B cell (primary cell): ENCODE measurements around the gene GPR62. TPM values are rescaled to one million over a fixed set of nuclear protein-coding genes. Genes with fewer than 3 reads are reported as not detected.

Experiments used
- ATAC-seq: fragments of 200-7000 bp; cut with Tn5 transposase; one replicate; pipeline ENCODE4 v1.10.0; 2021; ENCODE audit warnings: low read depth, mild to moderate bottlenecking, moderate number of reproducible peaks, moderate library complexity
- CTCF ChIA-PET: fragments of 350-600 bp; sonication (Branson Sonifier 250); formaldehyde crosslinking; loops from one replicate; lab custom pipeline; 2021; ENCODE audit warnings: antibody characterized with exemption, inconsistent platforms; lab: Charles Lee
- POLR2A ChIA-PET: fragments of 350-600 bp; sonication (Branson Sonifier 250); formaldehyde crosslinking; loops from one replicate; lab custom pipeline; 2021; ENCODE audit warnings: antibody characterized with exemption; lab: Charles Lee
- DNase-seq: peaks from one replicate; pipeline ENCODE4 v3.0.0; 2013
- H2AFZ ChIP-seq: 2 replicates; pipeline ENCODE4 v1.6.1; 2012; ENCODE audit warnings: mild to moderate bottlenecking, low read depth, low read length; ENCODE audit not compliant: insufficient read depth, poor library complexity, severe bottlenecking
- H3K27ac ChIP-seq, 2 donors: 1 replicate in 1 of 2; 2 replicates in 1 of 2; pipeline ENCODE4 v1.5.1; 2012 to 2013; ENCODE audit warnings: low read length in 2 of 2, mild to moderate bottlenecking in 2 of 2, moderate library complexity in 1 of 2
- H3K27me3 ChIP-seq, 4 experiments: fragments of 200-600 bp in 1 of 4; sonication (generic) in 1 of 4; replicated peaks in 1 of 4; 1 replicate in 2 of 4; 2 replicates in 2 of 4; pipeline versions ENCODE4 v1.6.1 to v1.7.0; 2013 to 2016; ENCODE audit warnings: low read length in 3 of 4, mild to moderate bottlenecking in 2 of 4, mixed read lengths in 1 of 4, moderate library complexity in 1 of 4; ENCODE audit not compliant: insufficient read depth in 4 of 4, control insufficient read depth in 3 of 4; ENCODE audit errors: control extremely low read depth in 1 of 4
- H3K36me3 ChIP-seq, 2 experiments: replicated peaks in 1 of 2; 1 replicate in 1 of 2; 2 replicates in 1 of 2; pipeline versions ENCODE4 v1.6.1 to v1.7.1; 2013; ENCODE audit warnings: low read length in 1 of 2; ENCODE audit not compliant: insufficient read depth in 2 of 2, control insufficient read depth in 1 of 2; ENCODE audit errors: control extremely low read depth in 1 of 2, extremely low read depth in 1 of 2
- H3K4me1 ChIP-seq, 2 donors: fragments of 200-600 bp in 1 of 2; sonication (generic) in 1 of 2; 1 replicate in 1 of 2; 2 replicates in 1 of 2; pipeline versions ENCODE4 v1.5.1 to v1.6.1; 2013 to 2017; ENCODE audit warnings: low read length in 2 of 2; ENCODE audit not compliant: control insufficient read depth in 2 of 2, insufficient read depth in 2 of 2
- H3K4me2 ChIP-seq: replicated peaks from 2 replicates; pipeline ENCODE3; 2012; ENCODE audit warnings: mild to moderate bottlenecking, low read depth, low read length; ENCODE audit not compliant: poor library complexity, severe bottlenecking
- H3K4me3 ChIP-seq, 5 experiments: fragments of 200-600 bp in 1 of 5; sonication (generic) in 1 of 5; 1 replicate in 3 of 5; 2 replicates in 2 of 5; pipeline versions ENCODE4 v1.5.1 to v1.7.0; 2011 to 2016; ENCODE audit warnings: low read length in 4 of 5, mild to moderate bottlenecking in 4 of 5, low read depth in 2 of 5, control low read depth in 1 of 5, moderate library complexity in 1 of 5; ENCODE audit not compliant: insufficient read depth in 1 of 5; ENCODE audit errors: control extremely low read depth in 1 of 5, extremely low read depth in 1 of 5
- H3K79me2 ChIP-seq: fragments of 200-600 bp; sonication (generic); one replicate; pipeline ENCODE4 v1.6.0; 2016; ENCODE audit warnings: low read length; ENCODE audit not compliant: control insufficient read depth, insufficient read depth
- H3K9ac ChIP-seq: fragments of 200-600 bp; sonication (generic); 2 replicates; pipeline ENCODE4 v1.6.1; 2017; ENCODE audit warnings: mild to moderate bottlenecking, low read length, moderate library complexity
- H3K9me3 ChIP-seq, 3 donors: one replicate each; pipeline versions ENCODE4 v1.6.1 to v1.7.1; 2013; ENCODE audit warnings: low read length in 2 of 3; ENCODE audit not compliant: control insufficient read depth in 2 of 3, insufficient read depth in 1 of 3; ENCODE audit errors: control extremely low read depth in 1 of 3
- H4K20me1 ChIP-seq: 2 replicates; pipeline ENCODE4 v1.6.0; 2012; ENCODE audit warnings: mild to moderate bottlenecking, low read length; ENCODE audit not compliant: insufficient read depth, control insufficient read depth, poor library complexity, severe bottlenecking
- H3K27ac Mint-ChIP-seq: one replicate; pipeline ENCODE4 v1.8.0; 2021; ENCODE audit warnings: mixed read lengths
- H3K27me3 Mint-ChIP-seq: one replicate; pipeline ENCODE4 v1.8.0; 2021; ENCODE audit warnings: mixed read lengths
- H3K4me1 Mint-ChIP-seq: one replicate; pipeline ENCODE4 v1.8.0; 2021; ENCODE audit warnings: mixed read lengths
- H3K4me3 Mint-ChIP-seq: one replicate; pipeline ENCODE4 v1.8.0; 2021; ENCODE audit warnings: mixed read lengths
- H3K9me3 Mint-ChIP-seq: one replicate; pipeline ENCODE4 v1.8.0; 2022; ENCODE audit warnings: mixed read lengths; ENCODE audit not compliant: insufficient read depth
- CTCF ChIP-seq: fragments of 200-600 bp; IDR thresholded peaks from one replicate; pipeline ENCODE4 v1.8.0; 2022; ENCODE audit warnings: antibody characterized with exemption, mild to moderate bottlenecking
- EZH2 ChIP-seq: IDR thresholded peaks from 2 replicates; pipeline ENCODE4 v1.6.1; 2012; ENCODE audit warnings: borderline replicate concordance, low read depth, mild to moderate bottlenecking, moderate library complexity, low read length; ENCODE audit not compliant: insufficient read depth, poor library complexity, severe bottlenecking
- WGBS: methylation state at CpG from one replicate; pipeline ENCODE4 v1.1.5; 2013; ENCODE audit warnings: missing lambda C conversion rate; ENCODE audit not compliant: insufficient coverage; 5-methylcytosine and 5-hydroxymethylcytosine counted together
- intact Hi-C: fragments of 100-400 bp; cut with micrococcal nuclease; formaldehyde crosslinking; loops from one replicate; pipeline ENCODE4 v1.10.0; 2022
- polyA plus RNA-seq: library from polyadenylated mRNA; depleted of rRNA; stranded (reverse); fragments of >200 nt; gene quantifications from 2 replicates; pipeline ENCODE4 v1.2.3, GENCODE V29; 2012
- total RNA-seq, 2 donors: library from RNA; stranded (reverse); fragments of 120-200 nt in 1 of 2; gene quantifications; 1 replicate in 1 of 2; 2 replicates in 1 of 2; pipeline versions ENCODE4 v1.2.3 to v1.2.4, GENCODE V29; 2013 to 2022

Gene GPR62
- total and polyA plus RNA-seq, 2 donors (not counting 1 experiment from before 2014, with no cell fraction given): not detected

DNA sequence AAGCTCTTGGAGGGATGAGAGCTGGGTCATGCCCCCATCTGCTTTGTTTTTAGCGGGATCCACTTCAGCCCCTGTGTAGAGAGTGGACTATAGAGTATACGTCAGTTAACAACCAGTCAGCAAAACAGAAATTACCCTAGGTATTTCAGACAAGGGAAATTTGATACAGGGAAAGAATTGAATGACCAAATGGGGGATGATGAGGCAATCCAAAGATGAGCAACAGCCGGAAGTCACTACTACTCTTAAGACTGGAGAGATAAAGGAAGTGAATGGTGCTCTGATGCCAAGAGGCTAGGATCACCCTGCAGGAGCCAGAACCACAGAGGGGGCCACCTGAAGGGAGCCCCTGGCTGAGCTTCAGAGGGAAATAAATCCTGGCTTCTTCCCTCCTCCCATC is 1.7 kb upstream of the GPR62 start:
- no peaks in the 10 kb centered on the region for H3K9me3 Mint-ChIP-seq
- peaks cover 17% of the 10 kb centered on the region for H3K27me3 Mint-ChIP-seq

More for the DNA sequence above, 1.7 kb upstream of the GPR62 start:
- Histone ChIP-seq H3K36me3 (no peaks in the 10 kb centered on the region), H3K4me2 (no peak overlapping the region), H3K9me3 (peaks cover 0 to 6% (median 0%) of the 10 kb centered on the region in 3 donors), H3K4me3 (no peak overlapping the region), H3K79me2 (no peaks in the 10 kb centered on the region), H3K9ac (no peak overlapping the region), H4K20me1 (no peaks in the 10 kb centered on the region), H2AFZ (no peak overlapping the region), H3K27ac (no peak overlapping the region), H3K27me3 (peaks cover 0 to 27% (median 15%) of the 10 kb centered on the region in 4 experiments), H3K4me1 (peaks cover 7 to 10% of the 10 kb centered on the region in 2 donors)
- no peak overlapping the region for H3K27ac Mint-ChIP-seq
- TF ChIP-seq CTCF (no peak), EZH2 (no peak)
- H3K4me1 Mint-ChIP-seq: peaks cover 5% of the 10 kb centered on the region
- ATAC-seq: no peak
- H3K4me3 Mint-ChIP-seq: no peak overlapping the region
- 86% methylated on average over 1 of the region's 3 CpGs for WGBS
- ChIA-PET POLR2A (interaction anchor here (0.5 kb wide), 1 partner anchor 29 kb away, joined by 6 read pairs; no protein-coding TSS in a partner anchor), CTCF (interaction anchor here (1.2 kb wide), 1 partner anchor 20 kb away, joined by 4 read pairs; the partner anchor contains the start of gene ABHD14B)
- no peak for DNase-seq
- intact Hi-C loops: no loop called here
